ENCODE data around the gene SLC27A1. TPM values are rescaled to one million over a fixed set of nuclear protein-coding genes. Genes with fewer than 3 reads are reported as not detected.

The SLC27A1 gene
- total RNA-seq, 2 experiments from 2014 or later = 4.5 to 4.8 TPM

DNA sequence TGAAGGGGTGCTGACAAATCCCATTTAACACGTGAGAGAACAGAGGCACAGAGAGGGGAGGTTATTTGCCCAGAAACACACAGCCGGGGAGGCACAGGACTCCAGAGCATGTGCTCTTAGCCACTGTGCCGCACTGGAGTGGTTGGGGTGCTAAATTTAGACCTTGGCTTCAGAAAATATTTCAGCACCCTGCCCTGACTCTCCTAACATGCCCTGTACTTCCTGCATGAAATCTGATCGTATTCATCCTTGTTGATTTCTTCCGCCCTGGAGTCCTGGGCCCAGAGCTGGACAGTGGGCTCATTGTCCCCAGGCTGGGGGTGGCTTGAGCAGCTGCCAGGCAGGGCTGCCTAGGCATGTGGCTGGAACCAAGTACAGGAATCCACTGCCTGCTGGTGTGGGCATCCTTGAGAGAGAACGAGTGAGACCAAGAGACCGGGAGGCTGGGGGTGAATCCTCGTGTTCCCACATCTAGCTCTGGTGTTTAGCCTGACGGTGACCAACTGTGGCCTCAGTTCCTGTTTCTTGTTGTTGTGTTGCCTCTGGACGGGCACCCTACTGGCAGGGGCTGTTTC lies 5.3 kb downstream of the SLC27A1 start:
- Mint-ChIP-seq H3K4me1 (ENCODE audit: low read depth) (peaks cover 12% of the 10 kb centered on the region), H3K36me3 (no peaks in the 10 kb centered on the region), H3K9me3 (no peaks in the 10 kb centered on the region), H3K4me3 (no peak overlapping the region), H3K27ac (no peak overlapping the region), H3K27me3 (no peaks in the 10 kb centered on the region)
- intact Hi-C loops (cut with micrococcal nuclease) = no loop called here
- ChIA-PET CTCF (interaction anchor here (6.2 kb wide), 1 partner anchor 21 kb away, joined by 29 read pairs; no protein-coding TSS in a partner anchor), POLR2A (no interaction called here)
- no peak for DNase-seq

DNA sequence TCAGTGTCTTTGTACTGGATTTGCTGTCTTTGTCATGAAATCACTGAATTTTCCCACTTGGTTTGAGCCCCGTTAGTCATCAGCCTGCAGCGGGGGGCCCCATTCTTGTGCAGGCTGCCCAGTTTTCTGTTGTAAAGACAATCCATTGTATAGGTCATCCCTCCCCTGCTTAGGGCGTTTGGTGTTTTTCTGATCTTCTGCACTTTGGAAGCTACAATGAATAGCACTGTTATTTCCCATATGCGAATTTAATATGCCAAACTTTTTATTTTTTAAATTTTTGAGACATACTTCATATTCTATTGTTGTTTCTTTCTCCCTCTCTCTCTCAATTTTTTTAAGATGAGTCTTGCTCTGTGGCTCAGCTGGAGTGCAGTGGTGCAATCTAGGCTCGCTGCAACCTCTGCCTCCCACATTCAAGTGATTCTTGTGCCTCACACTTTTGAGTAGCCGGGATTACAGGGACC lies 9.0 kb downstream of the SLC27A1 start:
- no peak overlapping the region for H3K27ac Mint-ChIP-seq
- ChIA-PET POLR2A (no interaction called here), CTCF (interaction anchor here (1.0 to 1.4 kb wide), 3 partner anchors 13 to 134 kb away, joined by 3 read pairs; no protein-coding TSS in a partner anchor)
- no peaks in the 10 kb centered on the region for H3K27me3 Mint-ChIP-seq
- DNase-seq = no peak
- no peaks in the 10 kb centered on the region for H3K4me1 Mint-ChIP-seq (ENCODE audit: low read depth)
- H3K36me3 Mint-ChIP-seq = no peaks in the 10 kb centered on the region
- H3K4me3 Mint-ChIP-seq = no peak overlapping the region
- H3K9me3 Mint-ChIP-seq = no peaks in the 10 kb centered on the region
- intact Hi-C loops (cut with micrococcal nuclease) = no loop called here

GRCh38 chr19:17481986-17482385 lies 11.7 kb downstream of the SLC27A1 start:
- CTCF ChIA-PET = no interaction called here

DNA sequence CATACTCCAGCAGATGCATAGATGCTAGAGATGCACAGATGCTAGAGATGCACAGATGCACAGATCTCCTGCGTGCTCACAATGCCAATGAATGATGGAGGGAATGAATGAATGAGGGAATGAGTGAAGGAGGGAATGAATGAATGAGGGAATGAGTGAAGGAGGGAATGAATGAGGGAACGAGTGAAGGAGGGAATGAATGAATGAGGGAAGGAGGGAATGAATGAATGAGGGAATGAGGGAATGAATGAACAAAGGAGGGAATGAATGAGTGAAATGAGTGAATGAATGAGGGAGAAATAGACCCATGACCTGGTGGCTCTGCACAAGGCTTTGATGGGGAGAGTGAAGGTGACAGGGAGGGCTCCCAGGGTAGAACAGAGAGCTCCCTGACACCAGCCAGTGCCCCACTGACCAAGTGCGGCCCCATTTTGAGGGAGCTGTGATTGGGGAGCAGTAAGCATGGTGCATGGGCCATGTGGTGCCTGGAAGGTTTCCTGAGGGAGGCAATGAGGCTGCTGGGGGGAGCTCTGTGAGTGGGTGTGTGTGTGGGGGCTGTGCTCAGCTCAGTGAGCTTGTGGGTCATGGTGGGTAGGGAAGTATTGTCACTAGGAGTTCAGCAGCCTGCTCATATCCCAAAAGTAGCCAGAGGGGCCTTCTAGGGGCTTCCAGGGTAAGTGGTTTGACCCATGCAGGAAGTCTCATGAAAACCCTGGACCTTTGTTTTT lies 12.7 kb downstream of the SLC27A1 start:
- H3K36me3 Mint-ChIP-seq = no peaks in the 10 kb centered on the region
- ChIA-PET POLR2A (no interaction called here), CTCF (interaction anchor here (0.9 kb wide), 1 partner anchor 94 kb away, joined by 3 read pairs; no protein-coding TSS in a partner anchor)
- peaks cover 4% of the 10 kb centered on the region for H3K4me1 Mint-ChIP-seq (ENCODE audit: low read depth)
- H3K27ac Mint-ChIP-seq = no peak overlapping the region
- H3K4me3 Mint-ChIP-seq = no peak overlapping the region
- no peaks in the 10 kb centered on the region for H3K9me3 Mint-ChIP-seq
- H3K27me3 Mint-ChIP-seq = no peaks in the 10 kb centered on the region
- no peak for DNase-seq
- intact Hi-C loops (cut with micrococcal nuclease) = no loop called here

More at GRCh38 chr19:17481986-17482385, 11.7 kb downstream of the SLC27A1 start:
- Mint-ChIP-seq H3K27me3 (no peaks in the 10 kb centered on the region), H3K27ac (no peak overlapping the region), H3K36me3 (no peaks in the 10 kb centered on the region), H3K9me3 (no peaks in the 10 kb centered on the region), H3K4me1 (ENCODE audit: low read depth) (no peaks in the 10 kb centered on the region), H3K4me3 (no peak overlapping the region)
- no peak for DNase-seq
- intact Hi-C loops (cut with micrococcal nuclease) = no loop called here
- POLR2A ChIA-PET = no interaction called here

DNA sequence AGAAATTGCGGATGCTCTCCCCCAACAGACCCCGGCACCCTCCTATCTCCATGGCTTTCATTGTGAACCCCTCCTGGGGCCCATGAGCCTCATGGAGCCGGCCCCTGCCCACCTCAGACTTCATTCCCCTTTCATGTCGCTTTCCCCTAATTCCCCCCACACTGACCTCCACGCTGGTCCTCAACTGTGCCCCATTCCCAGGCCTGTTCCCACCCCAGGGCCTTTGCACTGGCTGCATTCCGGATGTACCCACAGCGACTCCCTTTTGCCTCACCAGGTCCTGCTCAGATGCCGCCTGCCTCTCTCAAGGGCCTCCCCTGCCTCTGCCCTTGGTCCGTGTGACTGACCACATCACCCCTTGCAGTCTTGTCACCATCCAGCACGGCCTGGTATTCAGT lies 13.3 kb downstream of the SLC27A1 start:
- POLR2A ChIA-PET = no interaction called here
- no peaks in the 10 kb centered on the region for H3K27me3 Mint-ChIP-seq
- peaks cover 9% of the 10 kb centered on the region for H3K4me1 Mint-ChIP-seq (ENCODE audit: low read depth)
- H3K36me3 Mint-ChIP-seq = no peaks in the 10 kb centered on the region
- no peak overlapping the region for H3K4me3 Mint-ChIP-seq
- intact Hi-C loops (cut with micrococcal nuclease) = no loop called here
- CTCF ChIA-PET = interaction anchor here (0.9 kb wide), 1 partner anchor 94 kb away, joined by 3 read pairs; no protein-coding TSS in a partner anchor
- H3K9me3 Mint-ChIP-seq = no peaks in the 10 kb centered on the region
- no peak overlapping the region for H3K27ac Mint-ChIP-seq
- no peak for DNase-seq

DNA sequence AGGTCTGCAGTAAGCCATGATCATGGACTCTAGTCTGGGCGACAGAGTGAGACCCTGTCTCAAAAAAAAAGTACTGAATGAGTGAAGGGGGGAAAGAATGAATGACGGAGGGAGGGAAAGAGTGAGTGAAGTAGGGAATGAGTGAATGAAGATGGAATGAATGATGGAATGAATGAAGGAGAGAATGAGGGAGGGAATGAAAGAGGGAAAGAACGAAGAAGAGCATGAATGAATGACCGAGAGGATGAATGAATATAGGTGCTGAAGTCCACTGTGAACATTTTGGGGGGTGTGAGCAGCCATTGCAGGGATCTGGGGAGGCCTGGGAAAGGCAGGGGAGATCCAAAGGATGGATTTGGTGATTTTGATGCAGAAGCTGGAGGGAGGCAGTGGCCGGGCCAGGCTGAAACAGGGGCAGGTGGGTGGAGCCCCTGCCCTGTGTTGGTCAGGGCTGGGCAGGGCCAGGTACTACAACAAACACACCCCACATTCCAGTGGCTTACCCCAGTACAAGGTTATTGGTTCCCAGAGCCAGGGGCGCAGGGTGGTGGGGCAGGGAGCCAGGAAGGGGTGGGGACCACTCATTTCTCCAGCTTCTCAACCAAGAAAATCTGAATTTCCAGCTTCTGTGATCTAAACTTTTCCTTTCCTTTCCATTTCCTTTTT lies 14.3 kb downstream of the SLC27A1 start:
- Mint-ChIP-seq H3K4me1 (ENCODE audit: low read depth) (peaks cover 20% of the 10 kb centered on the region), H3K27ac (no peak overlapping the region), H3K4me3 (no peak overlapping the region), H3K36me3 (no peaks in the 10 kb centered on the region), H3K27me3 (no peaks in the 10 kb centered on the region), H3K9me3 (no peaks in the 10 kb centered on the region)
- no peak for DNase-seq
- intact Hi-C loops (cut with micrococcal nuclease) = no loop called here
- ChIA-PET CTCF (interaction anchor here (0.6 to 4.1 kb wide), 2 partner anchors 12 to 43 kb away, joined by 3 to 10 read pairs; no protein-coding TSS in a partner anchor), POLR2A (no interaction called here)

DNA sequence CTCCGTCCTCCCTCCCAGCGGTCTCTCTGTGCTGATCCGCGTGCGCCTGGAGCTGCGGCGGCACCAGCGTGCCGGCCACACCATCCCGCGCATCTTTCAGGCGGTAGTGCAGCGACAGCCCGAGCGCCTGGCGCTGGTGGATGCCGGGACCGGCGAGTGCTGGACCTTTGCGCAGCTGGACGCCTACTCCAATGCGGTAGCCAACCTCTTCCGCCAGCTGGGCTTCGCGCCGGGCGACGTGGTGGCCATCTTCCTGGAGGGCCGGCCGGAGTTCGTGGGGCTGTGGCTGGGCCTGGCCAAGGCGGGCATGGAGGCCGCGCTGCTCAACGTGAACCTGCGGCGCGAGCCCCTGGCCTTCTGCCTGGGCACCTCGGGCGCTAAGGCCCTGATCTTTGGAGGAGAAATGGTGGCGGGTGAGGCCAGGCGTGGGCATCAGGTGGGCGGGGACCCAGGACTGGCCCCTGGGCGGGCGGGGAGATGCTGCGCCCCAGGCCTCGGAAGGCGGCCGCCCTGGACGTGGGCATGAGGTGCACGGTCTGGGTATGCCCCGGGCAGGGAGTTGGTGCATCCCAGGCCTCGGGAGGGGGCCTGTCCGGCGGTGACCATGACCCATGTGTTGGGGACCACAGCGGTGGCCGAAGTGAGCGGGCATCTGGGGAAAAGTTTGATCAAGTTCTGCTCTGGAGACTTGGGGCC lies 16.4 kb downstream of the SLC27A1 start:
- Mint-ChIP-seq H3K4me1 (ENCODE audit: low read depth) (peaks cover 28% of the 10 kb centered on the region), H3K9me3 (no peaks in the 10 kb centered on the region), H3K27ac (no peak overlapping the region), H3K36me3 (no peaks in the 10 kb centered on the region), H3K4me3 (no peak overlapping the region), H3K27me3 (no peaks in the 10 kb centered on the region)
- CTCF ChIA-PET = interaction anchor here (4.1 kb wide), 1 partner anchor 10 kb away, joined by 10 read pairs; no protein-coding TSS in a partner anchor
- POLR2A ChIA-PET = no interaction called here
- intact Hi-C loops (cut with micrococcal nuclease) = no loop called here
- no peak for DNase-seq

- DNase-seq = no peak
- Mint-ChIP-seq H3K4me3 (no peak overlapping the region), H3K36me3 (no peaks in the 10 kb centered on the region), H3K27me3 (no peaks in the 10 kb centered on the region), H3K4me1 (ENCODE audit: low read depth) (peaks cover 28% of the 10 kb centered on the region), H3K9me3 (no peaks in the 10 kb centered on the region), H3K27ac (no peak overlapping the region)
- intact Hi-C loops (cut with micrococcal nuclease) = no loop called here
- POLR2A ChIA-PET = no interaction called here
- CTCF ChIA-PET = interaction anchor here (0.6 to 4.1 kb wide), 2 partner anchors 9 to 94 kb away, joined by 3 to 10 read pairs; no protein-coding TSS in a partner anchor
These were observed 17.2 kb downstream of the SLC27A1 start for GRCh38 chr19:17487284-17488121.

DNA sequence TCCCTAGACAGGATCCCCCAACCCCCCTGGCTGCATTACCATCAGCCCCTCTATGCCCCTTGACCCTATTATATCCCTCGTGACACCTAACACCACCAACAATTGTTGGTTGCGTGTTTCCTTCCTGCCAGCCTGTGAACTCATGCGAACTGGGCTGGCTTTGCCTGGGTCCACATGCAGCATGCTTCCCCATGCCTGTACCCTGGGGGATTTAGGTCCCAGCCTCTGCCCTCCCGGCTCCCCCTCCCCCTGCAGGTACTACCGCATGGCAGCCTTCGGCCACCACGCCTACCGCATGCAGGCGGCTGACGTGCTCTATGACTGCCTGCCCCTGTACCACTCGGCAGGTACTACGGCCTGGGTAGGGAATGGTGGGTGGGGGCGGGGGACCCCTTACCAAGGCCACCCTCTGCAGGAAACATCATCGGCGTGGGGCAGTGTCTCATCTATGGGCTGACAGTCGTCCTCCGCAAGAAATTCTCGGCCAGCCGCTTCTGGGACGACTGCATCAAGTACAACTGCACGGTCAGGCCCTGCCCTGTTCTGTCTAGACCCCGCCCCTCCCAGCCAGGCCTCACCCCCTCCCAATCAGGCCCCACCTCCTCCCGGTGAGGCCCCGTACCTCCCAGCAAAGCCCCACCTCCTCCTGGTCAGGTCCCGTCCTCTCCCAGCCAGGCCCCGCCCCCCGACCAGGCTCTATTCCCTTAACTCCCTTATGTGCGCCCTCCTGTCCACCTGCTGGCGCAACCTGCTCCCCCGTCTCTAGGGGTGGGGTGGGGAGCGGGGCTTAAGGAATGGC lies 18.5 kb downstream of the SLC27A1 start:
- no peaks in the 10 kb centered on the region for H3K9me3 Mint-ChIP-seq
- DNase-seq = peak; percentile 90
- intact Hi-C loops (cut with micrococcal nuclease) = no loop called here
- H3K4me1 Mint-ChIP-seq (ENCODE audit: low read depth) = peaks cover 28% of the 10 kb centered on the region
- ChIA-PET POLR2A (no interaction called here), CTCF (no interaction called here)
- no peaks in the 10 kb centered on the region for H3K36me3 Mint-ChIP-seq
- H3K4me3 Mint-ChIP-seq = peak overlapping the region; percentile 64
- H3K27me3 Mint-ChIP-seq = no peaks in the 10 kb centered on the region
- H3K27ac Mint-ChIP-seq = peak overlapping the region; percentile 28

DNA sequence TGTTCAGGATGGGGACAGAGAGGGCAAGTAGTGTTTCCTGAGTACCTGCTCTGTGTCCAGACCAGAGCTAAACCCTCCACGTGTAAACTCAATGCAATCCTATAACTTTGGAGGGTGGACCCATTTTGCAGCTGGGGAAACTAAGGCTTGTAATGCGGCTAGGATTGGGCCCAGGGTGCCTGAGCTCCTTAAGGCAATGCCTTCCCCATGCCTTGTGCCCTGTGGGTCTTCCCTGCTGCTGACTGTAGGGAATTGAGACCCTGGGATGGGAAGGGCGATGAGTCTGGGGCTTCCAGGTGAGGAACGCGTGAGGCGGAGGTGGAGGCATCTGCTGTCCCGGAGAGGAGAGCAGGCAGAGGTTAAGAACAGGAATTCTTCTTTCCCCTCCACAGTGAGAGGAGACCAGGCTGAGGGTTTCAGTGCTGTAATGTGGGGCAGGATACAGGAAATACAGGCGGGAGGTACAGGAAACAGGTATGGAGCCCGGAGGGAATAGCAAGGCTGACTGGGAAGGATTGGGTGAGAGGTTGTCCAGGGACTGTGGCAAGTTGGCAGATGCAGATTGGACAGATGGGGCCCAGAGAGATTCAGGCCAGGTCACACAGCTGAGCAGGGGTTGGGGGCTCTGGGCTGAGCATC lies 19.2 kb downstream of the SLC27A1 start:
- Mint-ChIP-seq H3K36me3 (no peaks in the 10 kb centered on the region), H3K4me1 (ENCODE audit: low read depth) (peaks cover 28% of the 10 kb centered on the region), H3K27ac (no peak overlapping the region), H3K9me3 (no peaks in the 10 kb centered on the region), H3K27me3 (no peaks in the 10 kb centered on the region), H3K4me3 (no peak overlapping the region)
- ChIA-PET CTCF (interaction anchor here (0.6 to 0.7 kb wide), 2 partner anchors 22 to 25 kb away, joined by 3 read pairs; partner anchors contain the start of gene PGLS), POLR2A (no interaction called here)
- no peak for DNase-seq
- intact Hi-C loops (cut with micrococcal nuclease) = no loop called here

Measured in activated CD4-positive, alpha-beta memory T cell treated with anti-CD3 and anti-CD28 coated beads for 36 hours (primary cell).